ENCODE results near the gene MAST4. TPM values are rescaled to one million over a fixed set of nuclear protein-coding genes. Genes with fewer than 3 reads are reported as not detected.

MAST4 gene
- total RNA-seq, 4 donors from 2014 or later: 55.3 to 148 (median 110) TPM

- Histone ChIP-seq H3K27ac (no peak overlapping the region), H3K36me3 (no peaks in the 10 kb centered on the region), H3K4me3 (no peak overlapping the region), H3K4me1 (no peaks in the 10 kb centered on the region), H3K9me3 (no peaks in the 10 kb centered on the region), H3K27me3 (no peaks in the 10 kb centered on the region)
- DNase-seq: no peak
- intact Hi-C loops (cut with DNase I): no loop called here
- no peak for TF ChIP-seq CTCF (IDR thresholded peaks at IDR 0.05)
- TF ChIP-seq POLR2A (IDR thresholded peaks at IDR 0.05): no peak
These were observed 47.2 kb downstream of the MAST4 start for GRCh38 chr5:66643387-66643786.

GRCh38 chr5:66644111-66644510, 47.9 kb downstream of the MAST4 start:
- intact Hi-C loops (cut with DNase I): no loop called here
- no peaks in the 10 kb centered on the region for H3K4me1 ChIP-seq
- no peaks in the 10 kb centered on the region for H3K36me3 ChIP-seq
- TF ChIP-seq POLR2A (IDR thresholded peaks at IDR 0.05) (no peak), CTCF (IDR thresholded peaks at IDR 0.05) (no peak)
- H3K9me3 ChIP-seq: no peaks in the 10 kb centered on the region
- H3K27me3 ChIP-seq: no peaks in the 10 kb centered on the region
- H3K27ac ChIP-seq: no peak overlapping the region
- no peak for DNase-seq
- H3K4me3 ChIP-seq: no peak overlapping the region

GRCh38 chr5:66645039-66645438, 48.8 kb downstream of the MAST4 start:
- TF ChIP-seq CTCF (IDR thresholded peaks at IDR 0.05): no peak
- TF ChIP-seq POLR2A (IDR thresholded peaks at IDR 0.05): no peak
- Histone ChIP-seq H3K36me3 (no peaks in the 10 kb centered on the region), H3K27me3 (no peaks in the 10 kb centered on the region), H3K27ac (no peak overlapping the region), H3K4me3 (no peak overlapping the region), H3K9me3 (no peaks in the 10 kb centered on the region), H3K4me1 (no peaks in the 10 kb centered on the region)
- WGBS, 2 donors: 76 to 78% methylated on average over 3 of the region's 3 CpGs
- DNase-seq: no peak
- intact Hi-C loops (cut with DNase I): no loop called here

- Histone ChIP-seq H3K4me1 (no peaks in the 10 kb centered on the region), H3K4me3 (no peak overlapping the region), H3K27ac (no peak overlapping the region), H3K27me3 (no peaks in the 10 kb centered on the region), H3K9me3 (no peaks in the 10 kb centered on the region), H3K36me3 (no peaks in the 10 kb centered on the region)
- intact Hi-C loops (cut with DNase I): no loop called here
- no peak for DNase-seq
- no peak for TF ChIP-seq POLR2A (IDR thresholded peaks at IDR 0.05)
- no peak for TF ChIP-seq CTCF (IDR thresholded peaks at IDR 0.05)
- WGBS, 2 donors: 81 to 94% methylated on average over 2 of the region's 2 CpGs
These were observed 50.4 kb downstream of the MAST4 start for GRCh38 chr5:66646570-66646969.

- intact Hi-C loops (cut with DNase I): no loop called here
- Histone ChIP-seq H3K36me3 (no peaks in the 10 kb centered on the region), H3K27me3 (no peaks in the 10 kb centered on the region), H3K4me3 (no peak overlapping the region), H3K9me3 (no peaks in the 10 kb centered on the region), H3K4me1 (no peaks in the 10 kb centered on the region), H3K27ac (no peak overlapping the region)
- TF ChIP-seq CTCF (IDR thresholded peaks at IDR 0.05): no peak
- no peak for TF ChIP-seq POLR2A (IDR thresholded peaks at IDR 0.05)
- 62 to 82% methylated on average over 3 of the region's 3 CpGs for WGBS, 2 donors
- no peak for DNase-seq
These were observed 51.1 kb downstream of the MAST4 start for GRCh38 chr5:66647146-66647856.

Data from esophagus squamous epithelium (tissue), 5 donors.